ENCODE results near the gene PCDH18.
A peak's percentile ranks its signal among the peaks of the same experiment; 100 is the strongest.
"Not testable (repeated sequence)": the region's sequence is repeated elsewhere in the genome, so short reads cannot be mapped to it uniquely, and the experiment has no call there.

PCDH18 gene

DNA sequence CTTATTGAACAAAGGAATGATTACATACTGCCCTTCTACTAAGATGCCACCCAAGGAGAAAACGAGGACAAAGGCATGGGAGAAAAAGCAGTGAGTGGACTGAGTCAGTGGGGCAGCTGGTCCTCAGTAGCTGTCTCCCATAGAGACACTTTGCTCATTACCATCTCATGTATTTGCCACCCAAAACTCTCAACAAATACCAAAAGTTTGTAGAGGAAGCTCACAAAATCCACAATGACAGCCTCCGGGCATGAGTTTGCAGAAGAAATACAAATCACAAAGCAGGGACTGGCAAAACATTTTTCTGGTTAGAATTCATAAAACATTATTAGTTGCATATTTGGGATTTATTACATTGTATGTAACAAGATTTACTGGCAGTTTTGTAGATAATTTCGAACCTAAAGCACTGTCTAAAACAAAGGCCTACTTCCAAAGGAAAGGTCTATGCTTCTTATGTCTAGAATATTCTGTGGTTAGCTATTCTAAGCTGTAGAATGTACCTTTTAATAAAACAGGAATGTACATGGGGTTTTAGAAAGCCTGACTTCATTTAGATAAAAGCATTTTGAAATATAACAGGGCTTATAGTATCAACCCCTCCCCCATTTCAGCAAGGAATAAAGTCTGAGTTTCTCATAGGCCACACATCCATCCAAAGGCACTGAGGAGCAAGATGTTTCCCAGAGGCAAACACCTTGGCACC, 17.7 kb downstream of the PCDH18 start:
- FAIRE-seq: no peak
- TF ChIP-seq POLR2A (IDR thresholded peaks at IDR 0.05; ENCODE audit: low read depth, low read length): no peak
- DNase-seq (ENCODE audit: insufficient read length, low spot score): no peak

- DNase-seq (ENCODE audit: insufficient read length, low spot score) (no peak), FAIRE-seq (peak; percentile 89)
- TF ChIP-seq POLR2A (IDR thresholded peaks at IDR 0.05; ENCODE audit: low read depth, low read length): no peak
Measured at GRCh38 chr4:137510557-137511265, 21.6 kb downstream of the PCDH18 start.

DNA sequence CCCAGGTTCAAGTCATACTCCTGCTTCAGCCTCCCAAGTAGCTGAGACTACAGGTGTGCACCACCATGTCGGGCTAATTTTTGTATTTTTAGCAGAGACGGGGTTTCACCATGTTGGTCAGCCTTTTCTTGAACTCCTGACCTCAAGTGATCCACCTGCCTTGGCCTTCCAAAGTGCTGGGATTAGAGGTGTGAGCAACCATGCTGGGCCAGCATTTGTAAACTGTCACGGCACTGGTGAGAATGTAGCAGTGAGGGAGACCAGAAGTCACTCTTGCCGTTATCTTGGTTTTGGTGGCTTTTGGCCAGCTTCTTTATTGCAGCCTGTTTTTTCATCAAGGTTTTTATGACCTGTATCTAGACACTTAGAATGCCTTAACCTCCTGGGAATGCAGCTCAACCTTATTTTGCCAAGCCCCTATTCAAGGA, 22.4 kb downstream of the PCDH18 start:
- no peak for DNase-seq (ENCODE audit: insufficient read length, low spot score)
- no peak for FAIRE-seq
- no peak for TF ChIP-seq POLR2A (IDR thresholded peaks at IDR 0.05; ENCODE audit: low read depth, low read length)

DNA sequence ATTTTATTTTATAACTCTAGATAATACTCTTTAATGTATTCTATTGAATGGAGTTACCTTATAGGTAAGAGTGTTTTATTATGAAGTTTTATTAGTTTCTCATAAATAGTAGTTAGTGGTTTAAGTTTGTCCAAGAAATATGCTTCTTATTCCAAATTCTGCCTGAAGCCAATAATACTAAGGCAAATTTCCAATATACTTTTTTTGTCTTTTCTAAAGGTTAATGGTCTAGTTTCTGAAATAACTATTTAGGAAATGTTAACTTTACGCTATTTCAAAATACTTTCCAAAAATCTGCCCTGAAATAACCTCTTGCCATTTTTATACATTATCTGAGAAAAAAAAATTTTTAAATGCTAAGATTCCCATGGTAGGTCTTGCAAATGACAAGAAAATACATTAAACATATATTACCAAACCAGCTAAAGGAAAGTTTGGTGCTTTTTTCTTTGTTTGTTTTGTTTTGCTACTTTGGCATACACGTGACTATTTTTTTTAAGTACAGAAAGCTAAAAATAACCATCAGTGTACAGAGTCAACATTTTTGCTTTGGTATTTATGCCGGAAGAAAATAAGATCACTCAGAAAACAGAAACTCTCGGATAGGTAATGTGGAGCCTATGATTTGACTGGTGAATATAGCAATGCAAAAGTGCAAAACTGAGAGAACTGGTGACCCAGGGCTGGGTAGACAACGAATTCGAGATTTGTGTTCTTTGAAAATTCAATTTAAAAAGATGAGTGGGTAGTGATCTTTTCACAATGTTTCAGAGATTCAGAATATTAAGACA, 29.8 kb downstream of the PCDH18 start:
- no peak for TF ChIP-seq POLR2A (IDR thresholded peaks at IDR 0.05; ENCODE audit: low read depth, low read length)
- FAIRE-seq (no peak), DNase-seq (ENCODE audit: insufficient read length, low spot score) (no peak)

GRCh38 chr4:137496267-137496666, 36.0 kb downstream of the PCDH18 start:
- DNase-seq (ENCODE audit: insufficient read length, low spot score); FAIRE-seq: not testable (repeated sequence)

GRCh38 chr4:137495578-137495977, 36.7 kb downstream of the PCDH18 start:
- no peak for TF ChIP-seq POLR2A (IDR thresholded peaks at IDR 0.05; ENCODE audit: low read depth, low read length)
- FAIRE-seq (no peak), DNase-seq (ENCODE audit: insufficient read length, low spot score) (no peak)

- not testable (repeated sequence) for DNase-seq (ENCODE audit: insufficient read length, low spot score); FAIRE-seq
Measured at GRCh38 chr4:137483313-137483959, 48.9 kb downstream of the PCDH18 start.

DNA sequence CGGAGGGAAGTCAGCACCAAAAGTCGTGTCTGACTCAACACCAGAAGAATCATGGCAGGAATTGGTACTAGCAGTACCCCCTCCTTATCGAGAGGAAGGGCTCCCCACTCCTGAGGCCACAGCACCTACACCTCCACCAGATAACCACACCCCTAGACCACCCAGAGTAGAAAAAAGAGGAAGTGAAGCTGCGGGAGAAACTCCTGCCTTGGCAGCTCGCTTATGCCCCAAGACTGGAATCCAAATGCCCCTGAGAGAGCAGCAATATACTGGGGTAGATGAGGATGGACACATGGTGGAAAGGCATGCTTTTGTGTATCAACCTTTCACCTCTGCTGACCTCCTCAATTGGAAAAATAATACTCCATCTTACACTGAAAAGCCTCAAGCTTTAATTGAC, 52.6 kb downstream of the PCDH18 start:
- FAIRE-seq: not testable (repeated sequence)

GRCh38 chr4:137476345-137476744, 55.9 kb downstream of the PCDH18 start:
- no peak for TF ChIP-seq POLR2A (IDR thresholded peaks at IDR 0.05; ENCODE audit: low read depth, low read length)

More for the DNA sequence above, 52.6 kb downstream of the PCDH18 start:
- not testable (repeated sequence) for DNase-seq (ENCODE audit: insufficient read length, low spot score)

DNA sequence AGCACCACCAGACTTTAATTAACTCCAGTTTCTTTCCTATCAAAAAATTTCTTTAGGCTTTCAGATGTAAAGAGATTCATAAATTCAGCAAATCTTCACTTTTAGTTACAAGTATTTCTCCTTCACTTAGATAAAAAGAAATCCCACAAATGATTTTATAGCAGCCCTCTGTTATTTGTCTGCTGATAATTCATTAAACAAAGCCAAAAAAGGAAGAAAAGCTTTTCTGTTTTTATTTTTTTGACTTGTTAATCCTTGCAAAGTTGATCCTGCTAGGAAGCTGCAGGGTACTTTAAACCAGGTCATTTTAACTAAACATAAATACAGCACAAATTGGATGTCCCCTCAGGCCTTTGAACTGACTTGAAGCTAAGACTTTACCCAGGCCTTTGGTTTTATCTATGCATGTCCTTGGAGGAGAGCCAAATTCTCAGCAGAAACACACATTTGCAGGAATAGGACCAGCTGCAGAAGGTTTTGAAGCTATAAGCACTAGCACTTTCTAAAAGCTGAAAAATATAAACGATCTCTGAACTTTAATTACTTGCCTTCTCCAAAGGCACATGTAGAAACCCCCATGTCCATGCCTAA, 57.5 kb downstream of the PCDH18 start:
- FAIRE-seq (no peak), DNase-seq (ENCODE audit: insufficient read length, low spot score) (no peak)
- TF ChIP-seq POLR2A (IDR thresholded peaks at IDR 0.05; ENCODE audit: low read depth, low read length): no peak

More at GRCh38 chr4:137476345-137476744, 55.9 kb downstream of the PCDH18 start:
- DNase-seq (ENCODE audit: insufficient read length, low spot score): no peak
- no peak for FAIRE-seq

DNA sequence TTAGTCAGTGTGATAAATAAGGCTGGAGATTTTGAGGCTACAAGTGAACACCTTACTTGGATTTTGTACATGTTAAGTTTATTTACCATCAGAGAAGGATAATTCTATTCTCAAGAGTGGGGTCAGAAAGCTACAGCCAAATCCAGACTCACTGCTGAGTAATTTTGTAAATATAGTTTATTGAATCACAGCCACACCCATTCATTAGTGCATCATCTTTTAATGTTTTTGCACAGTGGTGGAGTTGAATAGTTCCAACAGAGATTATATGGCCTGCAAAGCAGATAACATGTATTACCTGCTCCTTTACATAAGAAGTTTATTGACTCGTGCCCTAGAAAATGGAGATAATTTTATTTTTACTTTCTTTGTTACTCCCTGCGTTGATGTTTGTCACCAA, 60.4 kb downstream of the PCDH18 start:
- FAIRE-seq: no peak
- no peak for TF ChIP-seq POLR2A (IDR thresholded peaks at IDR 0.05; ENCODE audit: low read depth, low read length)
- DNase-seq (ENCODE audit: insufficient read length, low spot score): no peak

- no peak for TF ChIP-seq POLR2A (IDR thresholded peaks at IDR 0.05; ENCODE audit: low read depth, low read length)
- no peak for DNase-seq (ENCODE audit: insufficient read length, low spot score)
- no peak for FAIRE-seq
Measured at GRCh38 chr4:137471461-137471860, 60.8 kb downstream of the PCDH18 start.

- FAIRE-seq (no peak), DNase-seq (ENCODE audit: insufficient read length, low spot score) (no peak)
- no peak for TF ChIP-seq POLR2A (IDR thresholded peaks at IDR 0.05; ENCODE audit: low read depth, low read length)
Measured at GRCh38 chr4:137470806-137471205, 61.5 kb downstream of the PCDH18 start.
